Muscle layer of duodenum (tissue), 2 donors: Measurements from ENCODE around the gene RUNX1.

Experiments used
- H3K27ac ChIP-seq: one replicate; pipeline ENCODE4 v1.7.0; 2013; ENCODE audit warnings: mild to moderate bottlenecking, low read length
- H3K27me3 ChIP-seq: one replicate; pipeline ENCODE4 v1.7.0; 2013; ENCODE audit warnings: low read depth, mild to moderate bottlenecking, control low read depth, low read length
- H3K36me3 ChIP-seq, 2 donors: one replicate each; pipeline ENCODE4 v1.7.0; 2013; ENCODE audit warnings: low read length in 2 of 2, control low read depth in 1 of 2, mild to moderate bottlenecking in 1 of 2; ENCODE audit not compliant: insufficient read depth in 2 of 2, control insufficient read depth in 1 of 2
- H3K4me1 ChIP-seq, 2 donors: one replicate each; pipeline ENCODE4 v1.7.0; 2013; ENCODE audit warnings: low read length in 2 of 2, mild to moderate bottlenecking in 2 of 2, control low read depth in 1 of 2, moderate library complexity in 1 of 2; ENCODE audit not compliant: insufficient read depth in 2 of 2, control insufficient read depth in 1 of 2
- H3K4me3 ChIP-seq, 2 donors: one replicate each; pipeline ENCODE4 v1.7.0; 2013; ENCODE audit warnings: low read length in 2 of 2, low read depth in 1 of 2, mild to moderate bottlenecking in 1 of 2
- H3K9me3 ChIP-seq, 2 donors: one replicate each; pipeline ENCODE4 v1.7.0; 2013; ENCODE audit warnings: low read length in 2 of 2, control low read depth in 1 of 2, mild to moderate bottlenecking in 1 of 2; ENCODE audit not compliant: control insufficient read depth in 1 of 2
- donor health status: healthy.

The RUNX1 gene

DNA sequence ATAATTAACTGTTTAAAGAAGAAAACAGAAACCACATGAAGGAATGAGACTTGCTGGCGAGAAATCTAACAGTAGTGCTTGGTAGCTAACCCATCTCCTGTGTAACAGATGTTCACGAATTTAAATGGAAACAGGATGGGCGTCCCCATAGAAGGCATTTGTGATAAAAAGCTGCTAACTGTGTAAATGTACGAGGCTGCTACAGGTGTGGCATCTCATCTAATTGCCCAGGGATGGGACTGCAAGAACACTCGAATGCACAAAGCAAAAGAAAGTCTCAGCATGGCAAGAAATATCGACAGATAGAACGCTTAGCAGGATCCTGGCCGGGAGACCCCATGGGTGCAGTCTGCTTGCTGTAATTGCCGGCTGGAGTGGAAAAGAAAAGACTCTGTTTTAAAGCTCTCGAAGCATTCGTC, 112.7 kb downstream of the RUNX1 start:
- no peaks in the 10 kb centered on the region for H3K27me3 ChIP-seq
- peaks cover 0 to 4% of the 10 kb centered on the region in 2 donors for H3K4me1 ChIP-seq
- no peaks in the 10 kb centered on the region for H3K9me3 ChIP-seq
- no peak overlapping the region for H3K4me3 ChIP-seq
- no peak overlapping the region for H3K27ac ChIP-seq
- H3K36me3 ChIP-seq: no peaks in the 10 kb centered on the region

DNA sequence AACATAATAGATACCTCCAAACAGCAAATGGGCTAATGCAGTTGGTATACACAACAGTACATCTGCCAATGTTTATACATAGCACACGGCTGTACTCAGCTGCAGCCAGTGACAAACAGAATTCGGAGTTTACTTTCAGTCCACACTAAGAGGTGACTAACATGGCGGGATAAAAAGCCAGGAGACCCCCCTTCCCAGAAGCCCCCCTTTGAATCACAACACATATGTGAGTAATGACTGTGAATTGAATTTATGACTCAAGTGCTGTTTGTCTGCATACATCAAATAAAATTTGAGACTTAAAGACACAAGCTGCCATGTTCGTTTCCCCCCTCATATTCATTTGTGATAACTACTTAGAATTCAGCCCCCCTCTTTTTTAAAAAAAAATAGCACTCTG, 113.2 kb downstream of the RUNX1 start:
- H3K36me3 ChIP-seq: no peaks in the 10 kb centered on the region
- peaks cover 0 to 4% of the 10 kb centered on the region in 2 donors for H3K4me1 ChIP-seq
- H3K27me3 ChIP-seq: no peaks in the 10 kb centered on the region
- H3K27ac ChIP-seq: no peak overlapping the region
- H3K9me3 ChIP-seq: no peaks in the 10 kb centered on the region
- no peak overlapping the region for H3K4me3 ChIP-seq

DNA sequence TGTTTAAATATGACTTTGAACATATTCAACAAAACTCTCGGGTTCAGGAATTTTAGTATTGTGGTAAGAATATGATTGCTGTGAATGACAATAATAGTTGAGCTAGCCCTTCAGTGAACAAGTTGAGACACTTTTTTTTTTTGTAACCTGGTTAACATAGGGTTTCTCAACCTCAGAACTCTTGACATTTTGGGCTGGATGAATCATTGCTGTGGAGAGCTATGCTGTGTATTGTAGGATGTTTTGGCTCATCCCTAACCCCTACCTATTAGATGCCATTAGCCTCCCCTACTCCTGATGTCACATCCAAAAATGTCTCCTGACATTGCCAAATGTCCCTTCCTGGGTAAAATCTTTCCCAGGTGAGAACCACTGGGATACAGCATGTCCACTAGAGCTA, 113.7 kb downstream of the RUNX1 start:
- Histone ChIP-seq H3K4me3 (no peak overlapping the region), H3K27ac (no peak overlapping the region), H3K27me3 (no peaks in the 10 kb centered on the region), H3K4me1 (peaks cover 0 to 4% of the 10 kb centered on the region in 2 donors), H3K9me3 (no peaks in the 10 kb centered on the region), H3K36me3 (no peaks in the 10 kb centered on the region)

DNA sequence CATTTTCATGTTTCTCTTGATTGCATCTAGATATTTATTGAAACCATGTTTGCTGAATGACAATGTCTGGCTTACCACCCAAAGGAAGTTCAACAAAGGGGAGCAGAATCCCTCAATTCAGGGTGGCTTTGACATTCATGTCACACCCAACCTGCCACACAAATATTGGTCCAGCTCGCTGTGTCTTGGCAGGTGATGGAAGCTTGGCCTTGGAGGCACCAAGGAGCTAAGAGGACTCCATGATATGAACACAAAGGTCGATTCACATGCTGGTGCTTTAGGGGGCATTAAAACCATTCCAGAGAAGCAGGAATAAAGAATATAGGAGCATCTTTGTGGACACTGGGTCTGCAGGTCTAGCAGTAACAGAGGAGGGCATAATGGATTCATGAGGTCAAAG, 114.8 kb downstream of the RUNX1 start:
- Histone ChIP-seq H3K36me3 (no peaks in the 10 kb centered on the region), H3K4me3 (no peak overlapping the region), H3K4me1 (peaks cover 0 to 4% of the 10 kb centered on the region in 2 donors), H3K9me3 (no peaks in the 10 kb centered on the region), H3K27me3 (no peaks in the 10 kb centered on the region), H3K27ac (no peak overlapping the region)

DNA sequence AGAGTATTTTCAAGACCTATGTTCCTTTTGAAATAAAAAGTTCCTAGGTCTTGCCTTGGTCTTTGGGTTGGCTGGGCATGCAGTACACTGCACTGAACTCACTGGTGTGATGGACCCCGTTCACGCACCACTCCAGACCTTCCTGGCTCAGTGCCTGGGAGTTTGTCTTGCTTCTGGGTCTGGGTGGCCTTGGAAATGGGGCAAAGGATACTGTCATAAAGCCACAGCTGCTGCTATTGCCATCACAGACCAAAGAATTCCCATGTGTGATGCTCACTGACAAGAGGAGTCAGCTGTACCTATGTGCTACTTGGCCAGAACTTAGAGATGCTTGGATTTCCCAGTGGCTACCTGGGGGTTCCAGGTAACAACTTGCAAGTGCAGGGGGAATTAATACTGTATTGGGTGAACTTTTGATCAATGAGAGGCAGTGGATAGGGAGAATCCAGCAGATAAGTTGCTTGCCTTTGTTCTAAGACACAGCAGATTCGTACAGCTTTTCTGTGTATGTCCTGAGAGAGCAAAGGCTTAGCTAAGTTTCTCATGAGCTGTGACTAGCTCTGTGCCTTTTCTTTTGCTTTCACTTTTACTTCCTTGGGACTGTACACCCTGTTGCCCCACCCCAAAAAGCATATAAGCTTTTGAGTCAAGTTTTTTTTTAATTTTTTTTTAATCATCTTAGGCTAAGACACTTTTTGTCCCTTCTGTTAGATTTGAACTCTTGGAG, 115.3 kb downstream of the RUNX1 start:
- H3K36me3 ChIP-seq: no peaks in the 10 kb centered on the region
- no peak overlapping the region for H3K27ac ChIP-seq
- peaks cover 0 to 4% of the 10 kb centered on the region in 2 donors for H3K4me1 ChIP-seq
- H3K9me3 ChIP-seq: no peaks in the 10 kb centered on the region
- H3K27me3 ChIP-seq: no peaks in the 10 kb centered on the region
- peak overlapping the region in 1 of 2 donors; percentile 30 for H3K4me3 ChIP-seq

DNA sequence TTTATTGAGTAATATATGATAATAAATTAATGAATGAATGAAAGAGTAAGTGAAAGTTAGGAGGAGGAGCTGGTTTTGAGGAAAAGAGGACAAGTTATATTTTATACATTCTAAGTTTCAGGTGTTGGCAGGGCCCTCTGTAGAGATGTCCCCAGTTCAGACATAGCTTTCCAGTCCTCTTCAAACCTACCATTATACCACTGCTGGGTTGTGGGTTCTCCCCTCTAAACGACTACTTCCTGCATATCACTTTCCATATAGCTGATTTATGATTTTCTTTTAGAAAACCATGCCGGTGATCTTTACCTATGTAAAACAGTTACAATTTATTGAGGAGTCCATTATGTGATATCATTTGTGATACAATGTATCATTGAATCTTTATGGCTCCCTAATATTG, 116.9 kb downstream of the RUNX1 start:
- H3K36me3 ChIP-seq: no peaks in the 10 kb centered on the region
- peaks cover 0 to 4% of the 10 kb centered on the region in 2 donors for H3K4me1 ChIP-seq
- H3K27me3 ChIP-seq: no peaks in the 10 kb centered on the region
- H3K27ac ChIP-seq: no peak overlapping the region
- no peak overlapping the region for H3K4me3 ChIP-seq
- no peaks in the 10 kb centered on the region for H3K9me3 ChIP-seq

DNA sequence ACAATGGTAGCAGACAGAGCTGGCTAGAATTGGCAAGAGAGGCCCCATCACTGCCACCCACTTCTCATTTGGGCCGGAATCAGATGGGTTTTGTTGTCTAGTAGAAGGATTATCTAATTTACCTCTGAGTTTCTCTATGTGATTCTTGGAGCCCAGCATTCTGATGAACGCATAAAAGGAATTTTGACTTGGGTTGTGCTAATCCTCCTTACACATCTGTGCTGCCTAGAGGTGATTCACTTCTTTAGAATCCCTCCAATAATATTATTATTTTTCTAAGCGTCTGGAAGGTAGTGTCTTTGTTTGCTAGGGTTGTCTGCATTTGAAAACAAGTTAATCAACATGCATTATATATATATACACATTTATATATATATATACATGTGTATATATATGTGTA, 118.1 kb downstream of the RUNX1 start:
- peaks cover 0 to 4% of the 10 kb centered on the region in 2 donors for H3K4me1 ChIP-seq
- H3K9me3 ChIP-seq: no peaks in the 10 kb centered on the region
- H3K4me3 ChIP-seq: no peak overlapping the region
- H3K27ac ChIP-seq: no peak overlapping the region
- H3K27me3 ChIP-seq: no peaks in the 10 kb centered on the region
- H3K36me3 ChIP-seq: no peaks in the 10 kb centered on the region

DNA sequence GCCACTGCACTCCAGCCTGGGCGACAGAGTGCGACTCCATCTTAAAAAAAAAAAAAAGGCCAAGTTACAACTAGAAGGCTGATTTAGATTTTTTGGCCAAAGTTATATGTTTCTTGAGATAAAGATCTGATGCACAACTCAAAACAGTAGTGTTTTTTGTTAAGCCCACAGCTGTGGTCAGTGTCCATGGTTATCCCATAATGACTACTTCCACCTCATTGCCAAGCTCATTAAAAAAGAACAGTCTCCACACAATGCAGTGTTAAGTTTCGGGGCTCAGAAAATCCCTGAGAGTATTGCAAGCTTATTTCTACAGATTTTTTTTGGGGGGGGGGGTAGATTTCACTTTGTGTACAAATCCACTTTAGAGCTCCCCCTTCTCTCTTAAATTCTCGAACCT, 120.5 kb downstream of the RUNX1 start:
- Histone ChIP-seq H3K27ac (no peak overlapping the region), H3K27me3 (no peaks in the 10 kb centered on the region), H3K9me3 (no peaks in the 10 kb centered on the region), H3K4me1 (peaks cover 0 to 2% of the 10 kb centered on the region in 2 donors), H3K36me3 (no peaks in the 10 kb centered on the region), H3K4me3 (no peak overlapping the region)

DNA sequence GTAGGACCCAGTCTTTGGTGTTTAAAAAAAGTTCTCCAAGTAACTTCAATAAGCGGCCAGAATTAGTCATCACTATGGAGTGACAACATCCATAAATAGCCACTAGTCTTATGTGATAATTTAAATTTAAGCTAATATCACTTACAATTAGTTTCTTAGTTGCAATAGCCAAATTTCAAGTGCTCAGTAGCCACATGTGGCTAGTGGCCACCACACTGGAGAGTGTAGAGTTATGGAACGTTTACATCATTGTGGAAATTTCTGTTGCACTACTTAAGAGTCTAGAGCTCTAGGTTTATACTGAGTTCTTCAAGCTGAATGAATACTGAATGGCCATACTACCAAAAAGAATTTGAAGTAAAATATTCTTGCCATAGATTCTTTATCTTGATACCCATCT, 121.1 kb downstream of the RUNX1 start:
- H3K9me3 ChIP-seq: no peaks in the 10 kb centered on the region
- H3K36me3 ChIP-seq: no peaks in the 10 kb centered on the region
- no peak overlapping the region for H3K4me3 ChIP-seq
- no peaks in the 10 kb centered on the region for H3K4me1 ChIP-seq
- no peak overlapping the region for H3K27ac ChIP-seq
- no peaks in the 10 kb centered on the region for H3K27me3 ChIP-seq

DNA sequence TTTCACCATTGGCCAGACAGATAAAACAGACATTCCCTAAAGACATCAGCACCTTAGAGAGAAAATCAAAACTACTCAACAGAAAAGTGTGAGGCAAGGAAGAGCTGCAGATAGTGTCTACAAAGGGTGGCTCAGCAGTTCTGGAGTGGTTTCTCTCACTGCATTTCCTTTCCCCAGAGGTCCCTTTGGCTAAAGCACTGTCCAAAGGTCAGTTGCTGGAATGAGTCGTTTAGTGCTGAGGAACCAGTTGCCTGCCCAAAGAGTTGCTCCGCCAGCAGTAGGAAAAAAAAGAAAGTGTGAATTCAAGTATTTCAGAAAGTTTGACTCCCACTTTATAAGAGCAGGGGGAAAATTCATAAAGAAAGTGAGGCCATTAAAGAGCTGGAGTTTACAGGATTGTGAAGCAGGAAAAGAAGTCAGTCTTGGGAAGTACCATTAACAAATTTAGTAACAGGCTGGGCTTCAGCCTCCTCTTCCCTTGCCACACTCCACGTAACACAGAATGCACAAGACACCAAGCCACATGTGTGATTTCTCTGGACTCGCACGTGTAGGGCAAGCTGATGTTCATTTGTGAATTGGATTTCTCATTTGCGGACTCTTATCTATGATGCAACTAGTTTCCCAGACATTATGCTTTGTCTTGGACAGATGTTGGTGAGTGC, 122.2 kb downstream of the RUNX1 start:
- Histone ChIP-seq H3K27me3 (no peaks in the 10 kb centered on the region), H3K36me3 (no peaks in the 10 kb centered on the region), H3K27ac (no peak overlapping the region), H3K4me1 (no peaks in the 10 kb centered on the region), H3K4me3 (no peak overlapping the region), H3K9me3 (no peaks in the 10 kb centered on the region)

DNA sequence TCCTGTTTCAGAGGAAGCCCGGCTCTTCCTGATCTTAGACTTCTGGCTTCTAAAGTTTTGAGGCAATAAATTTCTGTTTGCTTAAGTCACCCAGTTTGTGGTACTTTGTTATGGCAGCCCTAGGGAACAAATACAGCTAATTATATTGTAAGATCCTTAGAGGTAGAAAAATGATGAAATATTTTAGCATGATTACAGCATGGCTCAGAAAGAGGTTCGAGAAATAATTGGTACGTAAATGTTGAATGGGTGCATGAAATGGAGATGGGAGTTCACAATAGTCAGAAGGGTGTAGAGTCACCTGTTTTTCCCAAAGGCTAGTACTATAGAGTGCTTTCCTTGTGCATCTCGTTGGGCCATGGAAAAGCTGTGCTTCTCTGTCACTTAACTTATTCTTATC, 123.5 kb downstream of the RUNX1 start:
- Histone ChIP-seq H3K36me3 (no peaks in the 10 kb centered on the region), H3K27me3 (no peaks in the 10 kb centered on the region), H3K27ac (no peak overlapping the region)

More for the DNA sequence above, 123.5 kb downstream of the RUNX1 start:
- no peaks in the 10 kb centered on the region for H3K4me1 ChIP-seq
- H3K4me3 ChIP-seq: no peak overlapping the region
- no peaks in the 10 kb centered on the region for H3K9me3 ChIP-seq
